GM23248 (cell line): ENCODE data around the gene CENPQ.

Experiments used
- EZH2 ChIP-seq: fragments of 200-600 bp; sonication (generic); IDR thresholded peaks from 2 replicates; pipeline ENCODE4 v1.6.1; 2018; ENCODE audit warnings: antibody characterized with exemption, mild to moderate bottlenecking; ENCODE audit not compliant: insufficient read depth, poor library complexity, severe bottlenecking
- EZH2phosphoT487 ChIP-seq: fragments of 200-600 bp; sonication (generic); IDR thresholded peaks from 2 replicates; pipeline ENCODE4 v1.6.1; 2018; ENCODE audit warnings: antibody characterized with exemption, moderate library complexity, mild to moderate bottlenecking, low read depth; ENCODE audit not compliant: insufficient read depth

DNA sequence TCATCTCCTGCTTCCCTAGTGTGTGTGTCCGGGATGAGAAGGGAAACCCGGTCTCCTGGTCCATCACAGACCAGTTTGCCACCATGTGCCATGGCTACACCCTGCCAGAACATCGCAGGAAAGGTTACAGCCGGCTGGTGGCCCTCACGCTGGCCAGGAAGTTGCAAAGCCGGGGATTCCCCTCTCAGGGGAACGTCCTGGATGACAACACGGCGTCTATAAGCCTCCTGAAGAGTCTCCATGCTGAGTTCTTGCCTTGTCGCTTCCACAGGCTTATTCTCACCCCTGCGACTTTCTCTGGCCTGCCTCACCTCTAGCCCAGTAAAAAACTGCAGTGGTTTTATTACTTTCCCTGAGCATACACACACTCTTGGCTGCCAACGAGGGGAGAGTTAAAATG lies 63.4 kb downstream of the CENPQ start:
- TF ChIP-seq EZH2 = no peak
- no peak for TF ChIP-seq EZH2phosphoT487
